ENCODE data around the gene ANXA6.

The ANXA6 gene

GRCh38 chr5:151077967-151078366 is 79.6 kb downstream of the ANXA6 start:
- no peak for DNase-seq (ENCODE audit: extremely low read depth, low read depth)
- H3K4me3 ChIP-seq (replicated peaks; ENCODE audit: low read depth, low read length) = no peak overlapping the region

GRCh38 chr5:151077419-151077818 is 80.2 kb downstream of the ANXA6 start:
- no peak for TF ChIP-seq CTCF (IDR thresholded peaks at IDR 0.05; ENCODE audit: low read depth, low read length, missing control alignments)
- no peak for DNase-seq (ENCODE audit: extremely low read depth, low read depth)
- no peak overlapping the region for H3K4me3 ChIP-seq (replicated peaks; ENCODE audit: low read depth, low read length)

More at GRCh38 chr5:151077967-151078366, 79.6 kb downstream of the ANXA6 start:
- TF ChIP-seq CTCF (IDR thresholded peaks at IDR 0.05; ENCODE audit: low read depth, low read length, missing control alignments) = no peak

GRCh38 chr5:151076616-151077015 is 81.0 kb downstream of the ANXA6 start:
- no peak overlapping the region for H3K4me3 ChIP-seq (replicated peaks; ENCODE audit: low read depth, low read length)
- DNase-seq (ENCODE audit: extremely low read depth, low read depth) = no peak
- no peak for TF ChIP-seq CTCF (IDR thresholded peaks at IDR 0.05; ENCODE audit: low read depth, low read length, missing control alignments)

- H3K4me3 ChIP-seq (replicated peaks; ENCODE audit: low read depth, low read length) = no peak overlapping the region
- no peak for DNase-seq (ENCODE audit: extremely low read depth, low read depth)
- TF ChIP-seq CTCF (IDR thresholded peaks at IDR 0.05; ENCODE audit: low read depth, low read length, missing control alignments) = no peak
Observed at GRCh38 chr5:151075698-151076331, 81.8 kb downstream of the ANXA6 start.

- no peak for DNase-seq (ENCODE audit: extremely low read depth, low read depth)
- no peak overlapping the region for H3K4me3 ChIP-seq (replicated peaks; ENCODE audit: low read depth, low read length)
- no peak for TF ChIP-seq CTCF (IDR thresholded peaks at IDR 0.05; ENCODE audit: low read depth, low read length, missing control alignments)
Observed at GRCh38 chr5:151074557-151074956, 83.0 kb downstream of the ANXA6 start.

- no peak overlapping the region for H3K4me3 ChIP-seq (replicated peaks; ENCODE audit: low read depth, low read length)
- no peak for TF ChIP-seq CTCF (IDR thresholded peaks at IDR 0.05; ENCODE audit: low read depth, low read length, missing control alignments)
- no peak for DNase-seq (ENCODE audit: extremely low read depth, low read depth)
Observed at GRCh38 chr5:151073280-151073679, 84.3 kb downstream of the ANXA6 start.

GRCh38 chr5:151072630-151073025 is 85.0 kb downstream of the ANXA6 start:
- no peak for DNase-seq (ENCODE audit: extremely low read depth, low read depth)
- H3K4me3 ChIP-seq (replicated peaks; ENCODE audit: low read depth, low read length) = no peak overlapping the region
- no peak for TF ChIP-seq CTCF (IDR thresholded peaks at IDR 0.05; ENCODE audit: low read depth, low read length, missing control alignments)
